Measurements from ENCODE around the gene OR6K2.

The OR6K2 gene

GRCh38 chr1:158681606-158682005, 18.8 kb downstream of the OR6K2 start:
- no peak overlapping the region for H3K4me3 ChIP-seq (ENCODE audit: low read length)
- H3K36me3 ChIP-seq (ENCODE audit: control insufficient read depth, low read length): no peaks in the 10 kb centered on the region
- H3K27me3 ChIP-seq (ENCODE audit: control insufficient read depth, low read length): no peaks in the 10 kb centered on the region
- H4K20me1 ChIP-seq (ENCODE audit: control insufficient read depth, insufficient read depth, low read depth, low read length): no peaks in the 10 kb centered on the region
- H3K9me3 ChIP-seq (ENCODE audit: control insufficient read depth, insufficient read depth, low read length): no peaks in the 10 kb centered on the region
- H3K4me1 ChIP-seq (ENCODE audit: control insufficient read depth, low read length): no peaks in the 10 kb centered on the region
- no peak overlapping the region for H3K27ac ChIP-seq (ENCODE audit: low read depth, low read length)
- no peaks in the 10 kb centered on the region for H3F3A ChIP-seq (ENCODE audit: control insufficient read depth, insufficient read depth)
- H3K4me2 ChIP-seq (ENCODE audit: low read length): no peak overlapping the region
- no peaks in the 10 kb centered on the region for H3K79me2 ChIP-seq (ENCODE audit: control insufficient read depth, low read length)
- no peaks in the 10 kb centered on the region for H3K9me2 ChIP-seq (replicated peaks; ENCODE audit: control insufficient read depth, low read length)
- TF ChIP-seq EZH2phosphoT487 (IDR thresholded peaks at IDR 0.05; ENCODE audit: borderline replicate concordance, low read length) (no peak), CTCF (IDR thresholded peaks at IDR 0.05; ENCODE audit: low read depth, low read length, poor library complexity, severe bottlenecking) (no peak)

GRCh38 chr1:158679289-158679688, 21.2 kb downstream of the OR6K2 start:
- H3K9me3 ChIP-seq (ENCODE audit: control insufficient read depth, insufficient read depth, low read length): no peaks in the 10 kb centered on the region
- H4K20me1 ChIP-seq (ENCODE audit: control insufficient read depth, insufficient read depth, low read depth, low read length): no peaks in the 10 kb centered on the region
- no peaks in the 10 kb centered on the region for H3K79me2 ChIP-seq (ENCODE audit: control insufficient read depth, low read length)
- no peaks in the 10 kb centered on the region for H3K4me1 ChIP-seq (ENCODE audit: control insufficient read depth, low read length)
- H3K4me2 ChIP-seq (ENCODE audit: low read length): no peak overlapping the region
- no peak for TF ChIP-seq EZH2phosphoT487 (IDR thresholded peaks at IDR 0.05; ENCODE audit: borderline replicate concordance, low read length)
- TF ChIP-seq CTCF (IDR thresholded peaks at IDR 0.05; ENCODE audit: low read depth, low read length, poor library complexity, severe bottlenecking): no peak
- no peak overlapping the region for H3K4me3 ChIP-seq (ENCODE audit: low read length)
- no peaks in the 10 kb centered on the region for H3K9me2 ChIP-seq (replicated peaks; ENCODE audit: control insufficient read depth, low read length)
- H3K27me3 ChIP-seq (ENCODE audit: control insufficient read depth, low read length): no peaks in the 10 kb centered on the region
- H3K36me3 ChIP-seq (ENCODE audit: control insufficient read depth, low read length): no peaks in the 10 kb centered on the region
- H3F3A ChIP-seq (ENCODE audit: control insufficient read depth, insufficient read depth): no peaks in the 10 kb centered on the region
- no peak overlapping the region for H3K27ac ChIP-seq (ENCODE audit: low read depth, low read length)

GRCh38 chr1:158675563-158676323, 24.7 kb downstream of the OR6K2 start:
- no peak overlapping the region for H3K4me3 ChIP-seq (ENCODE audit: low read length)
- H3K9me3 ChIP-seq (ENCODE audit: control insufficient read depth, insufficient read depth, low read length): no peaks in the 10 kb centered on the region
- no peaks in the 10 kb centered on the region for H3K79me2 ChIP-seq (ENCODE audit: control insufficient read depth, low read length)
- H3K4me1 ChIP-seq (ENCODE audit: control insufficient read depth, low read length): no peaks in the 10 kb centered on the region
- no peak overlapping the region for H3K27ac ChIP-seq (ENCODE audit: low read depth, low read length)
- no peaks in the 10 kb centered on the region for H3K36me3 ChIP-seq (ENCODE audit: control insufficient read depth, low read length)
- H3K27me3 ChIP-seq (ENCODE audit: control insufficient read depth, low read length): no peaks in the 10 kb centered on the region
- no peak overlapping the region for H3K4me2 ChIP-seq (ENCODE audit: low read length)
- H4K20me1 ChIP-seq (ENCODE audit: control insufficient read depth, insufficient read depth, low read depth, low read length): no peaks in the 10 kb centered on the region
- no peak for TF ChIP-seq CTCF (IDR thresholded peaks at IDR 0.05; ENCODE audit: low read depth, low read length, poor library complexity, severe bottlenecking)
- no peaks in the 10 kb centered on the region for H3F3A ChIP-seq (ENCODE audit: control insufficient read depth, insufficient read depth)
- H3K9me2 ChIP-seq (replicated peaks; ENCODE audit: control insufficient read depth, low read length): no peaks in the 10 kb centered on the region

Data from DOHH2 (cell line).